Neuron (in vitro differentiated cells): ENCODE data around the gene CCNG2.

ENCODE experiments used
- H2AFZ ChIP-seq: one replicate; pipeline ENCODE4 v1.6.1; 2013; ENCODE audit warnings: low read depth, mild to moderate bottlenecking, inconsistent platforms, low read length, moderate library complexity
- H3K27me3 ChIP-seq: one replicate; pipeline ENCODE4 v1.6.1; 2013; ENCODE audit warnings: low read length; ENCODE audit not compliant: insufficient read depth
- H3K36me3 ChIP-seq: one replicate; pipeline ENCODE4 v1.6.1; 2013; ENCODE audit warnings: low read length; ENCODE audit not compliant: insufficient read depth
- H3K4me1 ChIP-seq: one replicate; pipeline ENCODE4 v1.6.1; 2013; ENCODE audit warnings: low read length; ENCODE audit not compliant: insufficient read depth
- H3K4me3 ChIP-seq: 2 replicates; pipeline ENCODE4 v1.5.1; 2013; ENCODE audit warnings: mild to moderate bottlenecking, low read length, moderate library complexity
- H3K9me3 ChIP-seq: one replicate; pipeline ENCODE4 v1.6.1; 2013; ENCODE audit warnings: low read length

CCNG2 gene

DNA sequence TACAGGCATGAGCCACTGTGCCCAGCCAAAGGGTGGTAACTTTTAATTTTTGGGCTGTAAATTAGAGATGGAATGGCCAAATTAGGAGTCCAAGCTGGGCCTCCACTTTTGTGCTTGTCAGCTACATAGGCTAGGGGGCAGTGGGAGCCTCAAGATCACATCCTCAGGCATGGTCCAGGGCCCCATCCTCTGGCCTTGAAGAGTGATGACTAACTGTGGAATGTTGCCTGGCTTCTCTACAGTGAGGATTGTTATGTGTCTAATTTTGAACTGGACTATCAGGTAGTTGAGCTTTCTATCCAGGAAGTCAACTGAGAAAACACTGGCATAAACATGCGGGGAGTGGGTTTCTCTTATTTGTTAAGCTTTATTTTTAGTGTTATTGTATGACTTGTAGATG lies 33.0 kb downstream of the CCNG2 start:
- no peak overlapping the region for H3K4me3 ChIP-seq
- H3K4me1 ChIP-seq, result peaks cover 17% of the 10 kb centered on the region
- H2AFZ ChIP-seq, result no peak overlapping the region
- H3K9me3 ChIP-seq, result peaks cover 2% of the 10 kb centered on the region
- H3K27me3 ChIP-seq, result no peaks in the 10 kb centered on the region
- no peaks in the 10 kb centered on the region for H3K36me3 ChIP-seq

DNA sequence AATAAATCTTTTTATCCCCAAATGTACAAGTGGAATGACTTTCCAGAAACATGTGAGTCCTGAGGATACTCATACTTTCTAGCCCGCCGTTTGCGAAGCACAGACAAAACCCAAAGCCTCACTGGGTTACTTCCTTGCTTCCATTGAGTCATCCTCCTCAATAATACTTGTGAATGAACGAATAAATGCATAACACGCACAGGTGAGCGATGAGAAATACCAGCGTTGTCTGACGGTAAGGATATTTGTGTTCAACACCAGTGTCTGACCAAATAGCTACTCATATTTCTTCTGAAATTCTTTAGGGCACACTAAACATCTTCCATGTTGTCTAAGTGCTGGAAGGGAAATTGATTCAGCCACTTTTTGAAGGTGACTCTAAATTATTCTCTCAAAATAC lies 36.0 kb downstream of the CCNG2 start:
- no peaks in the 10 kb centered on the region for H3K27me3 ChIP-seq
- no peaks in the 10 kb centered on the region for H3K36me3 ChIP-seq
- no peak overlapping the region for H3K4me3 ChIP-seq
- H3K4me1 ChIP-seq, result peaks cover 4% of the 10 kb centered on the region
- H2AFZ ChIP-seq, result no peak overlapping the region
- peaks cover 2% of the 10 kb centered on the region for H3K9me3 ChIP-seq

GRCh38 chr4:77193511-77194102 lies 36.6 kb downstream of the CCNG2 start:
- H3K4me1 ChIP-seq, result no peaks in the 10 kb centered on the region
- peaks cover 2% of the 10 kb centered on the region for H3K9me3 ChIP-seq
- no peak overlapping the region for H3K4me3 ChIP-seq
- H3K36me3 ChIP-seq, result no peaks in the 10 kb centered on the region
- H2AFZ ChIP-seq, result no peak overlapping the region
- H3K27me3 ChIP-seq, result no peaks in the 10 kb centered on the region

GRCh38 chr4:77194366-77194765 lies 37.4 kb downstream of the CCNG2 start:
- Histone ChIP-seq H3K4me3 (no peak overlapping the region), H3K27me3 (no peaks in the 10 kb centered on the region)

GRCh38 chr4:77194989-77195388 lies 38.0 kb downstream of the CCNG2 start:
- H3K9me3 ChIP-seq, result peaks cover 2% of the 10 kb centered on the region
- no peaks in the 10 kb centered on the region for H3K36me3 ChIP-seq
- H3K4me1 ChIP-seq, result no peaks in the 10 kb centered on the region
- no peak overlapping the region for H2AFZ ChIP-seq
- H3K4me3 ChIP-seq, result no peak overlapping the region
- no peaks in the 10 kb centered on the region for H3K27me3 ChIP-seq

More at GRCh38 chr4:77194366-77194765, 37.4 kb downstream of the CCNG2 start:
- H3K4me1 ChIP-seq, result no peaks in the 10 kb centered on the region
- peaks cover 2% of the 10 kb centered on the region for H3K9me3 ChIP-seq
- H2AFZ ChIP-seq, result no peak overlapping the region
- no peaks in the 10 kb centered on the region for H3K36me3 ChIP-seq

GRCh38 chr4:77196866-77197265 lies 39.9 kb downstream of the CCNG2 start:
- Histone ChIP-seq H2AFZ (no peak overlapping the region), H3K27me3 (no peaks in the 10 kb centered on the region), H3K36me3 (no peaks in the 10 kb centered on the region), H3K9me3 (peaks cover 2% of the 10 kb centered on the region), H3K4me3 (no peak overlapping the region), H3K4me1 (no peaks in the 10 kb centered on the region)

DNA sequence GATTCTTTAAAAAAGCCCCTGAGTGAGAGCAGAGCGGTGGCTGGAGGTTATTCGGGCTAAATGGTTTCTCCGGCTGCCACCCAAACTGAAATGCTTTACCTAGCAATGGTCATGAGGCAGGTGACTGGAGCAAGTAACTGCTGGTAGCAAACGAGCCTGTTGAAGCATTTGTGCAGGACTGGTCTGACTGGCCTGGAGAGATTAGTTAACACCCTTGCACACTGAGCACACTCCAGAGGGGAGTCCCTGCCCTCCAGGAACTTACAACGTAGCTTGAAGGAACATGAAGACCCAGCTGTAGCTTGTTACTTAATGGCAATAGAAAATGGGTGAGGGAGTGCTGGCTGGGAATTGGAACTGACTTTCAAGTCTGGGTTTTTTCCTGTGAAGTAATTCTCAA lies 40.4 kb downstream of the CCNG2 start:
- Histone ChIP-seq H3K36me3 (no peaks in the 10 kb centered on the region), H3K27me3 (no peaks in the 10 kb centered on the region), H3K4me3 (no peak overlapping the region), H3K9me3 (peaks cover 2% of the 10 kb centered on the region), H2AFZ (no peak overlapping the region), H3K4me1 (no peaks in the 10 kb centered on the region)

DNA sequence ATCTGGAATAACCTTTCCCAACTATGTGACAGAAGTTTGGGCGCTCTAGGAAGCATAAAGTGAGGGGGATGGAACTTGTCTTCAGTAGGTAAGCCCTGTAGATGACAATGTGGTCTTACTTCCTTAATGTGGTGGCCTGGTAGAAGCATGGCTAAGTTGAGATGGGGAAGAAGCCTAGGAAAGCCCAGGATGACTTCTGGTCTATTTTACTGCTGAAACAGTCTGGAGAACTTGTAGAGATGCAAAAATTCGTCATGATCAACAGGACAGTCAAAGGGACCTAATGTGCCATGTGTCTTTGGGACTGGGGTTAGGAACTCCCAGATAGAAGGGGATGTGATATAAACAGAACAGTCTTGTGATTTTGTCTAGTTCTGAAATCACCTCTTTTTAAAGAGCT lies 40.8 kb downstream of the CCNG2 start:
- Histone ChIP-seq H2AFZ (no peak overlapping the region), H3K4me3 (no peak overlapping the region), H3K4me1 (no peaks in the 10 kb centered on the region), H3K36me3 (no peaks in the 10 kb centered on the region), H3K27me3 (no peaks in the 10 kb centered on the region), H3K9me3 (peaks cover 2% of the 10 kb centered on the region)

DNA sequence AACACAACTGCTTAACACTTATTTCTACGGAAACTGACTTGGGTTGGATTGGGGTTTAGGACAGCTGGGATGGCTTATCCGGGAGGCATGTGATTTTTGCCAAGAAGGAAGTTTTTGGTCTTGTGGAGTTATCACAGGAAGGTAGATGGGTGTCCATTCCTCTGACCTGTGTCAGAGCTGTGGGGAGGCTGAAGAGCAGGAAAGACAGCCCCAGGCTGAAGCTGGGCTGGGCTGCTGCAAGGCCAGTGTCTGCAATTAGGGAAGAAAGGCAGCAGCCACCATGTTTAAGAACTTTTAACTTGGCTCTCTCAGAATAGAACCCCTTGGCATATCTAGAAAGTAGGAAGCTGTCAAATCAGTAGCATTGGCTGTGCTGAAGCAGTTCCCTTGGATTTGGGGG lies 42.3 kb downstream of the CCNG2 start:
- H3K36me3 ChIP-seq, result no peaks in the 10 kb centered on the region
- H3K27me3 ChIP-seq, result no peaks in the 10 kb centered on the region
- no peak overlapping the region for H3K4me3 ChIP-seq
- no peak overlapping the region for H2AFZ ChIP-seq
- H3K9me3 ChIP-seq, result peaks cover 2% of the 10 kb centered on the region
- no peaks in the 10 kb centered on the region for H3K4me1 ChIP-seq

DNA sequence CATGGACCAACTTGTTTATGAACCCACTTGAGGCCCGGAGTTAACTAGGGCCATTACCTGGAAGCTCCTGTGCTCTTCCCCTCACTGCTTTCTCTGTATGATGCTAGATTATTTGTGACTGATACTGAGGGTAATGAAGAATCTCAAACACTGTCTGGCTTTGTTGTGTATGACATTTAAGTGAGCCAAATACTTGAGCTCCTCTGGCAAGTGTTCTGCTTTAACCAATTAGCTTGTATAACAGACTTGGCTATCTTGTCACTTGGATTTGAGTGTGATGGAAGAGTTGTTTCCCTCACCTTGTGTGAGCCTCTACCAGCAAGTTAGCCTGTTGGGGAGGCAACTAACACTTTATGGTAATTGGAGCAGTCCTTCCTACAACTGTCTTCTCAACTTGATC lies 42.7 kb downstream of the CCNG2 start:
- no peak overlapping the region for H3K4me3 ChIP-seq
- no peaks in the 10 kb centered on the region for H3K4me1 ChIP-seq
- H3K27me3 ChIP-seq, result no peaks in the 10 kb centered on the region
- H3K36me3 ChIP-seq, result no peaks in the 10 kb centered on the region
- H2AFZ ChIP-seq, result no peak overlapping the region
- no peaks in the 10 kb centered on the region for H3K9me3 ChIP-seq

DNA sequence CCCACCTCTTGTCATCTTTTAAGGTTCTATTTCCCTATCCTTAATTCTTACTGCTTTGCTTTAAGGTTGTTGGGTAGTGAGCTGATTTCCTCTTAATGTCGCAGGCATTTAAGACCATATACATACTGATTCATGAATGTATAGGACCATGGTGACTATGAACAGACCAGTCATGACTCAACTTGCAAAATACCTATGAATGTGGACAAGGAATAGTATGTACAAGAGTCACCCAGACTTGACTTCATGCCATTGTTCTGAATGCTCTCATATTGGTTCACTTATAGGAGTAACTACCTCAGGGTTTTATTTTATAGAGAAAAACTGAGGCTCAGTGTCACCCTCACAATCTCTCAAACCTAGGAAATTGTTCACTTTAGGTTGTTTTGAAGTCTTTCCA lies 44.3 kb downstream of the CCNG2 start:
- H3K27me3 ChIP-seq, result no peaks in the 10 kb centered on the region
- no peaks in the 10 kb centered on the region for H3K36me3 ChIP-seq
- no peak overlapping the region for H2AFZ ChIP-seq
- no peaks in the 10 kb centered on the region for H3K4me1 ChIP-seq
- no peaks in the 10 kb centered on the region for H3K9me3 ChIP-seq
- H3K4me3 ChIP-seq, result no peak overlapping the region

DNA sequence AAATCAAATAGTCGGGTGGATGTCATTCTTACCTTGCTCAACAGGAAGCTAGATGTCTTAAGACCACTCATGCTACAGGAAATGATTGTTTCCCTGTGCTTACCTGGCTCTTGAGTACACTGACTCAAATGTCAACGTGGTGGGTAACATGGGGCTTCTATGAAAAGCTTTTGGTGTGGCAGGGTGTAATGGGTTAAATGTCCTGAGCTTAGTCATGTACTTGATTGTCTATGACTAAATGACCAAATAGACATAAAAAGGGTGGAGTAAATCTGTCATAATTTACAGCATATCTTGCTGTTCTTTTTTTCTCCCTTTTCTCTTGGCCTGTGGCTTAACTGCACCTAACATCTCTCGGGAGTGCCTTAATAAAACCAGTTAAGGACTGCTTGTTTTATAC lies 44.9 kb downstream of the CCNG2 start:
- H3K9me3 ChIP-seq, result no peaks in the 10 kb centered on the region

GRCh38 chr4:77202491-77202890 lies 45.5 kb downstream of the CCNG2 start:
- Histone ChIP-seq H3K9me3 (no peaks in the 10 kb centered on the region), H3K4me3 (no peak overlapping the region), H3K4me1 (no peaks in the 10 kb centered on the region), H3K36me3 (no peaks in the 10 kb centered on the region), H2AFZ (no peak overlapping the region), H3K27me3 (no peaks in the 10 kb centered on the region)

More for the DNA sequence above, 44.9 kb downstream of the CCNG2 start:
- no peaks in the 10 kb centered on the region for H3K27me3 ChIP-seq
- no peak overlapping the region for H2AFZ ChIP-seq
- H3K36me3 ChIP-seq, result no peaks in the 10 kb centered on the region
- no peak overlapping the region for H3K4me3 ChIP-seq
- no peaks in the 10 kb centered on the region for H3K4me1 ChIP-seq
